GM18861 (cell line): Measurements from ENCODE around the gene SLC26A4.

Experiments
- ATAC-seq: cut with Tn5 transposase; IDR thresholded peaks from one replicate; pipeline ENCODE4 v1.9.1; 2021; ENCODE audit not compliant: unreplicated experiment

The SLC26A4 gene

DNA sequence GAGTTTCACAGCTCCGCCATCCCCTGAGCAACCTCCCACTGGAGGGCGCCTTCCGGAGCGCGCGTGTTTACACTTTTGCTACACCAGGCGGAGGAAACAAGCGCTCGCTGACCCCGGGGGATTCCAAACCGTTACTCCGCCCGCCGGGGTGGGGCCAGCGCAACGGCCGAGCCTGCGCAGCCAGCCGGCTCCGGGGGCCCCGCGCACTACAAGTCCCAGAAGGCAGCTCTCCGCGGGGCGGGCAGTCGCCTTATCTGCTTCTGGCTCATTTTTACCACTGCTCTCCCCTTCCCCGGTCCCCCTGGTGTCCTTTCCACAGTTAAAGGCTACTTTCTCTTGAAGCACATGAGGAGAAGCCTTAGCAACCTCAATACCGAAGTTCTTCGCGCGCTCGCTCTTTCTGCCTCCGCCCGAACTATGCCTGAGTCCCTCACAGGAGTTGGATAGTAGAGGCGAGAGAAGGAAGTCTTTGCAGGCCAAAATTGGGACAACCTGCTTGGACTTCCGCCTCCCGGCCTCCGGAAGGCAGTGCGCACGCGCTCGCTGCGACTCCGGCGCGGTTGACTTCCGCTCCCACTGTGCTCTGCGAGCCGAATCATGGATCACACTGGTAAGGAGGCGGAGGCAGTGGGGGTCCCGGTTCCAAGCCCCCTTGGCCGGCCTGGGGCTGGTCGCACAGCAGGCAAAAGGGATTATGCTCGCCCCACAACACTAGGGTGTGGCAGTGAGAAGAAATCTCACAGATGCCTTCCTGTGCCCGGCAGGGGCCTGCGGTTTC, 83.1 kb downstream of the SLC26A4 start, which contains the start of gene CBLL1:
TSS of gene CBLL1 (plus strand) at position 576 of the 778 bp plus-strand sequence. CDS start at position 598, 22 bp downstream.
- ATAC-seq: peak; percentile 84

DNA sequence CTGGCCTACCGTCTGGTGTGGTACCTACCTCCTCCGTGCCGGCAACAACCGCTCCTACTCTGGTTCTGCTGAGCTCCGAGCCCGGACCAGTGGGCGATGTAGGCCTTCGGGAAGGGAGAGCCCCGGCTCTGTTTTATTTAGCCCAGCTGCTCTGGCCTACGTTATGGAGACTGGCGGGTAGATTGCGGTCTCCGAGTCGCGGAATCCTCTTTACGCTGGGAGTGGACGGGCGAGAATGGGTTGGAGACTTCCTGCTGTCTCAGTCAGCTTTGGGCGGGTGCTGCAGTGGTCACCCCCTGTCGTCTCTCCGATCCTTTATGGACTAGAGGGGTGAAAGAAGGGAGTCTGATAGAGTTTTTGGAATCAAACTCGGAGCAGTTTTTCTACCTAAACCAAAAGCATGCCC, 83.7 kb downstream of the SLC26A4 start:
- peak; percentile 28 for ATAC-seq

DNA sequence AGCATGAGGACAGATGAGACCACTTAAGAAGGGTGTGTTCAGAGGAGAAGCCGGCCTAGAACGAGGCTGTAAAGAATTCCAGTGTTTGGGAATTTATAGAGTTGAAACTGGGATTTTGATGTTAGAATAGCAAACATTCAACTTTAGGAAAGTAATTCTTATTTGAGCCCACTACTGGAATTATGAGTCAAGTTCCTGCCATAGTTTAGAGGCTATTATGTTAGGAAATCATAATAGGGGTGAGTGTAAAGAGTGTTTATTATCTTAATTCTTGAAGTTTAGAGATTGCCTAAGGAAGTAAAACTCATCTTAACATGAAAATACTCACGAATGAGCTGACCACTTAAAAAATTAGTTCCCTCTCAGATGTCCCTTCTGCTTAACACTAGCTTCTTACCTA, 85.4 kb downstream of the SLC26A4 start:
- ATAC-seq: no peak

DNA sequence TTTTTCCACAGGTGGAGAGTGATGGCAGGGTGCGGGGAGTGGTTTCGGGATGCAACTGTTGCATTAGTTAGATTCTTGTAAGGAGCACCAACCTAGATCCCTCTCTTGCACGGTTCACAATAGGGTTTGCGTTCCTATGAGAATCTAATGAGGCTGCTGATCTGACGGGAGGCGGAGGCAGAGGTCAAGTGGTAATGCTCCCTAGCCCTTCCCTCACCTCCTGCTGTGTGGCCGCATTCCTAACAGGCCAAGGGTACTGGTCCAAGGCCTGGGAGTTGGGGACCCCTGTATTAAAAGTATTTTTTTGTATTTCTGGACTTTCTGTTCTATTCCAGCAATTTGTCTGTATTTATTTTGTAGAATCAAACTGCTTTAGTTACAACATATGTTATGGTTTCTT, 90.5 kb downstream of the SLC26A4 start:
- no peak for ATAC-seq

DNA sequence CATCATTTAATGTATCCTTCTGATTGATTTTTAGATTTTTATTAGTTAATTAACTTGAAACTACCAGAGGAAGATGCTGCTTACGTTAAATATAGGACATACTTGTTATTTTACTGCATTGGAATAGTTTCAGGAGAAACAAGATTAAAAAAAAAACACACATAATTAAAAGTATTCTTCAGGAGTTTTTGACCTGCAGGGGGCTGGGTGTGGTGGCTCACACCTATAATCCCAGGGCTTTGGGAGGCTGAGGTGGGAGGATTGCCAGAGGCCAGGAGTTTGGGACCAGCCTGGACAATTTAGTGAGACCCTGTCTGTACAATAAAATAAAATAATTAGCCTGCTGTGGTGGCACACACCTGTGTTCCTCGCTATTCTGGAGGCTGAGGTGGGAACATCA, 94.0 kb downstream of the SLC26A4 start:
- no peak for ATAC-seq

DNA sequence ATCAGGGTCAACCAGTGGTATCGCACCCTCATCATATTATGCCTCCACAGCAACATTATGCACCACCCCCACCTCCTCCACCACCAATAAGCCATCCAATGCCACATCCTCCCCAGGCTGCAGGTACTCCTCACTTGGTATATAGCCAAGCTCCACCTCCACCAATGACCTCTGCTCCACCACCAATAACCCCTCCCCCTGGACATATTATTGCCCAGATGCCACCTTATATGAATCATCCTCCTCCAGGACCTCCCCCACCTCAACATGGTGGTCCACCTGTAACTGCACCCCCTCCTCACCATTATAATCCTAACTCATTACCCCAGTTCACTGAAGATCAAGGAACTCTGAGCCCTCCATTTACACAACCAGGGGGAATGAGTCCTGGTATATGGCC, 98.0 kb downstream of the SLC26A4 start:
- ATAC-seq: no peak

DNA sequence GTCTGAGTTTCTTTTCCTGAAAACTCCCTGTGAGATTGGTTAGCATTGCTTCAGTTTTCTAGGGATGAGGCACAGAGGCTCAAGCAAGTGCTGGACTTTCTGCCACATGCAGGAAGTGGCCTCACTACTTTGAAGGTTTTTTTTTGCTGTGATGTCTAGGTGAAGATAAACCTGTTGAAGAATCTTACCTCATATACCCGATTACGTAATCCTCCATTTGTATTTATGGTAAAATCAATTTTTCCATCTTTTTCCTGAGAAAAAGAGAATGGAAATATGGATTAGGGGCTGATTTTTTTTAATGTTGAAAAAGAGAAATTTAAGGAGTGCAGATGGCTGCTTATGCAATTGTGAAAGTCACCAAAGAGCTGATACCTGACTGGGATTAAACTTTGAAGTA, 106.8 kb downstream of the SLC26A4 start:
- ATAC-seq: no peak
